GM10248 (cell line): ENCODE results near the gene TPRN.

ENCODE experiments used
- CTCF ChIA-PET: fragments of 300-600 bp; sonication (Branson Sonifier 250); formaldehyde crosslinking; extraction: SDS; loops from one replicate; lab custom pipeline; 2021; ENCODE audit warnings: antibody characterized with exemption; lab: Yijun Ruan, JAX
- POLR2A ChIA-PET: fragments of 350-650 bp; sonication (Branson Sonifier 250); formaldehyde crosslinking; extraction: SDS; loops from one replicate; lab custom pipeline; 2020; ENCODE audit warnings: antibody characterized with exemption; lab: Yijun Ruan, JAX
- DNase-seq: peaks from one replicate; pipeline ENCODE4 v3.0.0; 2012; ENCODE audit errors: extremely low spot score
- TF ChIP-seq, protein P1 (sequence below): IDR thresholded peaks from 2 replicates; pipeline ENCODE4 v1.5.1; 2012; ENCODE audit warnings: mild to moderate bottlenecking, low read depth; ENCODE audit errors: extremely low read depth, missing control alignments, control extremely low read depth

The TPRN gene

DNA sequence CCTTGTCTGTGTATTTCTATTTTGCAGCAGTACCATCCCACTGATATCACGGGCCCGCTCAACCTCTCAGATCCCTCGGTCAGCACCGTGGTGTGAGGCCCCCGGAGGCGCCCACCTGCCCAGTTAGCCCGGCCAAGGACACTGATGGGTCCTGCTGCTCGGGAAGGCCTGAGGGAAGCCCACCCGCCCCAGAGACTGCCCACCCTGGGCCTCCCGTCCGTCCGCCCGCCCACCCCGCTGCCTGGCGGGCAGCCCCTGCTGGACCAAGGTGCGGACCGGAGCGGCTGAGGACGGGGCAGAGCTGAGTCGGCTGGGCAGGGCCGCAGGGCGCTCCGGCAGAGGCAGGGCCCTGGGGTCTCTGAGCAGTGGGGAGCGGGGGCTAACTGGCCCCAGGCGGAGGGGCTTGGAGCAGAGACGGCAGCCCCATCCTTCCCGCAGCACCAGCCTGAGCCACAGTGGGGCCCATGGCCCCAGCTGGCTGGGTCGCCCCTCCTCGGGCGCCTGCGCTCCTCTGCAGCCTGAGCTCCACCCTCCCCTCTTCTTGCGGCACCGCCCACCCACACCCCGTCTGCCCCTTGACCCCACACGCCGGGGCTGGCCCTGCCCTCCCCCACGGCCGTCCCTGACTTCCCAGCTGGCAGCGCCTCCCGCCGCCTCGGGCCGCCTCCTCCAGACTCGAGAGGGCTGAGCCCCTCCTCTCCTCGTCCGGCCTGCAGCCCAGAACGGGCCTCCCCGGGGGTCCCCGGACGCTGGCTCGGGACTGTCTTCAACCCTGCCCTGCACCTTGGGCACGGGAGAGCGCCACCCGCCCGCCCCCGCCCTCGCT lies 32.6 kb downstream of the TPRN start:
- TF ChIP-seq, protein P1, sequence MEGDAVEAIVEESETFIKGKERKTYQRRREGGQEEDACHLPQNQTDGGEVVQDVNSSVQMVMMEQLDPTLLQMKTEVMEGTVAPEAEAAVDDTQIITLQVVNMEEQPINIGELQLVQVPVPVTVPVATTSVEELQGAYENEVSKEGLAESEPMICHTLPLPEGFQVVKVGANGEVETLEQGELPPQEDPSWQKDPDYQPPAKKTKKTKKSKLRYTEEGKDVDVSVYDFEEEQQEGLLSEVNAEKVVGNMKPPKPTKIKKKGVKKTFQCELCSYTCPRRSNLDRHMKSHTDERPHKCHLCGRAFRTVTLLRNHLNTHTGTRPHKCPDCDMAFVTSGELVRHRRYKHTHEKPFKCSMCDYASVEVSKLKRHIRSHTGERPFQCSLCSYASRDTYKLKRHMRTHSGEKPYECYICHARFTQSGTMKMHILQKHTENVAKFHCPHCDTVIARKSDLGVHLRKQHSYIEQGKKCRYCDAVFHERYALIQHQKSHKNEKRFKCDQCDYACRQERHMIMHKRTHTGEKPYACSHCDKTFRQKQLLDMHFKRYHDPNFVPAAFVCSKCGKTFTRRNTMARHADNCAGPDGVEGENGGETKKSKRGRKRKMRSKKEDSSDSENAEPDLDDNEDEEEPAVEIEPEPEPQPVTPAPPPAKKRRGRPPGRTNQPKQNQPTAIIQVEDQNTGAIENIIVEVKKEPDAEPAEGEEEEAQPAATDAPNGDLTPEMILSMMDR: no peak
- ChIA-PET POLR2A (no interaction called here), CTCF (interaction anchor here (1.2 to 1.4 kb wide), 2 partner anchors 8 to 69 kb away, joined by 3 to 4 read pairs; no protein-coding TSS in a partner anchor)
- DNase-seq: no peak

DNA sequence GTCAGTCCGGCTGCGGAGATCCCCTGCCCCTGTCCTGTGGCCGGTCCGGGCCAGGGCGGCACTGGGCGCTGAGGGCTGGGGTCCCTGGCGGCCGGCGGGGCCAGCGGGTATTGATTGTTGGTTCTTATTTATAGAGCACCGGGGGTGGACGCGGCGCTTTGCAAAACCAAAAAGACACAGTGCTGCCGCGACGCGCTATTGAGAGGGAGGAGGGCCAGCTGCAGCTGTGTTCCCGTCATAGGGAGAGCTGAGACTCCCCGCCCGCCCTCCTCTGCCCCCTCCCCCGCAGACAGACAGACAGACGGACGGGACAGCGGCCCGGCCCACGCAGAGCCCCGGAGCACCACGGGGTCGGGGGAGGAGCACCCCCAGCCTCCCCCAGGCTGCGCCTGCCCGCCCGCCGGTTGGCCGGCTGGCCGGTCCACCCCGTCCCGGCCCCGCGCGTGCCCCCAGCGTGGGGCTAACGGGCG lies 33.2 kb downstream of the TPRN start:
- ChIA-PET POLR2A (no interaction called here), CTCF (interaction anchor here (1.0 to 1.2 kb wide), 3 partner anchors 9 to 69 kb away, joined by 3 to 4 read pairs (median 3); partner anchors contain the start of gene SSNA1)
- DNase-seq: no peak
- TF ChIP-seq, protein P1: no peak

DNA sequence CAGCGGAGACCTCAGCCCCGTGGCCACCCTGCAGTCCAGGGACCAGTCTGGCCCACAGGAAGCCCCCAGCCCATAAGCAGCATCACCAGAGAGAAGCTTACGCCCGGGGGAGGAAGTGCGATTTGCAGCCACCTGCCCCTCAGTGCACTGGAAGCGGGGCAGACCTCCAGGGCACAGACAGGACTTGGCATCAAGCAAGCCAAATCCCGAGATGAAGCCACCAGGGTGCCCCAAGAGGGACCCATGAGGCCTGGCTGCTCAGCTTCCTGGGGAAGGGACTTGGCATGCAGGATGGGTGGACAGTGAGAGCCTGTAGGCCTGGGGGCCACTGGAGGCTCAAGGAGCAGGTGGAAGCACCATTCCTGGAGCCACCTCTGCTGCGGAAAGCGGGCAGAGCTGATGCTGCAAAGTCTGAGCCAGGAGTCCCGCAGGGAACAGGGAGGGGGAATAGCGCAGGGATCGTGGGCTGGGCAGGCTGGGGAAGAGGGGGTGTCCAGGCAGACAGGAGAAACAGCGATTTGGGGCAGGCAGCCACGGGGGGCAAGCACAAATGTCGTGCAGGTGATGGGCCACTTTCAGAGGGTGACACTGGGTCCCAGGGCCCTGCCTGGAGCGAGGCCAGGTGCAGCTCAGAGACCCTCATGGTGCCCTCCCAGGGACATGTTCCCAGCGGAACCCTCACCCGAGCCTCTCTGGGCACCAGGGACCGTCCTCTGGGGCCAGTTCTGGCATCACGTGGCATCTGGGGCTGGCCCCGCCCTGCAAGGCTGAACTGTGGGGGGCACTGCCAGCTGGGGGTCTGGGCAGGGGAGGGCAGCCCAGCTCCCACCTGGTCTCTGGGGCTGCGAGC lies 33.9 kb downstream of the TPRN start:
- DNase-seq: no peak
- ChIA-PET POLR2A (no interaction called here), CTCF (interaction anchor here (1.0 to 1.4 kb wide), 6 partner anchors 8 to 70 kb away, joined by 3 read pairs; partner anchors contain the start of genes GRIN1 and SSNA1)
- TF ChIP-seq, protein P1: no peak

DNA sequence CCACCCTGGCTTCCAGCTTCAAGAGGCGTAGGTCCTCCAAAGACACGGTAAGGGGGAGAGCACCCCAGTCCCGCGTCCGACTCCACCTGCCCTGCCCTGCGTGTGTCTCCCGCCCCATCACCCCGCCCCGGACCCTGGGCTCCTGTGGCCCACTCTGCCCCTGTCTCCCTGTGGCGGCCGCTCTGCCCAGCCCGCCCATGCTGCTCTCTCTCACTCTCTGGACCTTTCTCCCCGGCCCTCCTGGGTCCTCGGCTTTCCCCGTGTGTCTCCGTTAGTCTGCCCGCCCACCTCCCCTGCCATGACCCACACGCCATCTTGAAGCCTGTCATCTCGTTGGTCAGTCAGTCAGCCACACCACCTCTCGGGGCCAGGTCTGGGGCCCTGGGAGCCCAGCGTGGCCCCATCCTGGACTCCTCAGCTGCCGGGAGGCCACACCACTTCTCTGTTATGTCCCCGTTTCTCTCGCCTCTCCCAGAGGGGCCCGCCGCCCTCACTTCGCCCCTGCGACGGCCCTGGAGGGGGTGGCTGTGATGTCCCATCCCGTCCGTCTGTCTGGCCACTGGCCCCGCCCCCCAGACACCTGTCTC lies 35.2 kb downstream of the TPRN start:
- TF ChIP-seq, protein P1: no peak
- DNase-seq: no peak
- CTCF ChIA-PET: interaction anchor here (1.4 kb wide), 2 partner anchors 26 to 27 kb away, joined by 3 read pairs; partner anchors contain the start of gene GRIN1
- POLR2A ChIA-PET: no interaction called here

DNA sequence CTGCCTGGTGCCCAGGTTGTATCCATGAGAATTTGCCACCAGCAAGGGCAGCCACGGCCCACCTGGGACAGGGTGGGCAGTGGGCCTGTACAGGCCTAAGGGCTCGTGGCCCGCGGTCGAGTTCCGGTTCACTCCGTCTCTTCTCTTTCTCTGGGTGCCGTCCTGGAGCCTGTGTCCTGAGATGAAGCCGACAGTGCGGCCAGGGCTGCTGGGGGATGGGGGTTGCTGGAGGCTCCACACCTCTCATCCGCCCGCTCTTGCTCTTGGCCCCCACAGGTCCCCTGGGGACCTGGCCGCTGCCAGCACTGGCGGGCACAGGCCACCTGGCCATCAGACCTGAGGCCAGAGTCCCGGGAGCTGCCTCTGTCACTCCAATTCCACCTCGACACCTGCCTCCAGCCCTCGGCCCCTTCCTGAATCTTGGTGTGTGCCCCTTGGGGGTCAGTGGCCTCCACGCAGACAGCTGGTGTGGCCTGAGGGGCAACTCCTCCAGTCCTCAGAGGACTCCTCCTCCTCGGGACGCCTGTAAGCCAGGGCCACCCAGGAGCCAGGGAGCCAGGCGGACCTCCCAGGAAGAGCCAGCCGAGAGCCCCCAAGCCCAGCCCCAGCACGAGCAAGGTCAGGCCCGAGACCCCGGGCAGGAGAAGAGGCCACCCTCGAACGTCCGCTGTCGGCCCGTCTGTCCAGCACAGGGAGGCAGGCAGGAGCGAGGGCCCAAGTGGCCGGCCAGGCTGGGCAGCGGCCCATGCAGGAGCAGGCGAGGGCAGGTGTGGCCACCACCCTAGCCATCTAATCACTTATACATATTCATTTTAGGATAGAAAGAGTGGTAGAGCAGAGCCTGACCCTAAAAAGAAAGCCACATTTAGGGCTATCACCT lies 35.9 kb downstream of the TPRN start:
- ChIA-PET CTCF (no interaction called here), POLR2A (no interaction called here)
- DNase-seq: no peak
- TF ChIP-seq, protein P1: no peak

DNA sequence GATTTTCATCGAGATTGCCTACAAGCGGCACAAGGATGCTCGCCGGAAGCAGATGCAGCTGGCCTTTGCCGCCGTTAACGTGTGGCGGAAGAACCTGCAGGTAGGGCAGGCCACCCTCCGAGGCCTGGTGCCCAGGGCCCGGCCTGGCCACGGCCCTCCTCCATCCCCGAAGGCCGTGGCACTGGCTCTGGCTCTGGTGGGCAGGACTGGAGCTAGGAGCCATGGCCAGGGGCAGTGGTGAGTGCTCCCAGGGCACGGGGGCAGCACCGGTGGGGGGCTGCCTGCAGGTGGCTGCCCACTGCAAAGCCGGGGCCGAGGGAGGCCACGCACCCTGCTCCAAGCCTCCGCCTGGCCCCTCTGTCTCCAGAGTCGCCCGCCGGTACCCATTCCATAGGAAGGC lies 36.7 kb downstream of the TPRN start:
- TF ChIP-seq, protein P1: no peak
- CTCF ChIA-PET: no interaction called here
- POLR2A ChIA-PET: no interaction called here

More for the DNA sequence above, 36.7 kb downstream of the TPRN start:
- DNase-seq: no peak
